HepG2 (cell line): ENCODE results near the gene COPS3. TPM values are rescaled to one million over a fixed set of nuclear protein-coding genes. Genes with fewer than 3 reads are reported as not detected.

ENCODE experiments used
- ATAC-seq: fragments of 200-7000 bp; cut with Tn5 transposase; 3 replicates; pipeline ENCODE4 v1.9.1; 2020; ENCODE audit warnings: mild to moderate bottlenecking, moderate library complexity
- BruUV-seq: library from RNA; stranded (reverse); fragments of 400-500 nt; replicated peaks from 2 replicates; lab custom pipeline; 2021; lab: Mats Ljungman, UMichigan
- CTCF ChIA-PET: fragments of 300-600 bp; formaldehyde crosslinking; extraction: SDS; loops from one replicate; lab custom pipeline; 2021; ENCODE audit warnings: low total read pairs, inconsistent platforms, low intra/inter-chr PET ratio; lab: Yijun Ruan, JAX
- POLR2A ChIA-PET: fragments of 350-600 bp; sonication (Branson Sonifier 250); formaldehyde crosslinking; loops from one replicate; lab custom pipeline; 2020; ENCODE audit warnings: antibody characterized with exemption, inconsistent platforms; lab: Yijun Ruan, JAX
- DNase-seq: peaks from one replicate; pipeline ENCODE4 v3.0.0-alpha.2; 2015; ENCODE audit warnings: low spot score
- FAIRE-seq: peaks from 3 replicates; lab custom pipeline; 2011; peaks lifted over from hg19 to GRCh38; lab: Jason Lieb, UNC
- H2AFZ ChIP-seq: one replicate; pipeline ENCODE4 v1.6.1; 2011; ENCODE audit warnings: low read length, inconsistent platforms
- H3K27ac ChIP-seq: fragments of 300-600 bp; 3 replicates; pipeline ENCODE4 v1.8.0; 2011; ENCODE audit warnings: mixed run types, mild to moderate bottlenecking, mixed read lengths, low read length, inconsistent platforms; ENCODE audit not compliant: insufficient read depth; ENCODE audit errors: extremely low read length
- H3K27me3 ChIP-seq, 2 experiments: fragments of 200-600 bp in 1 of 2; 2 replicates in 1 of 2; 3 replicates in 1 of 2; pipeline versions ENCODE4 v1.6.0 to v1.8.0; 2011; ENCODE audit warnings: low read length in 2 of 2, mild to moderate bottlenecking in 2 of 2, moderate library complexity in 2 of 2, inconsistent platforms in 1 of 2; ENCODE audit not compliant: insufficient read depth in 2 of 2, control insufficient read depth in 1 of 2
- H3K36me3 ChIP-seq, 2 experiments: fragments of 200-600 bp in 1 of 2; replicated peaks in 1 of 2; 2 replicates in 1 of 2; 3 replicates in 1 of 2; pipeline versions ENCODE4 v1.5.1 to v1.8.0; 2011; ENCODE audit warnings: low read length in 2 of 2, inconsistent platforms in 1 of 2; ENCODE audit not compliant: insufficient read depth in 2 of 2, control insufficient read depth in 1 of 2
- H3K4me1 ChIP-seq: 2 replicates; pipeline ENCODE4 v1.5.1; 2012; ENCODE audit warnings: low read length, inconsistent platforms; ENCODE audit not compliant: insufficient read depth
- H3K4me2 ChIP-seq: 2 replicates; pipeline ENCODE4 v1.6.0; 2011; ENCODE audit warnings: low read depth, low read length, inconsistent platforms
- H3K4me3 ChIP-seq, 3 experiments: fragments of 200-600 bp in 1 of 3; sonication (generic), shearing (Covaris generic) in 1 of 3; replicated peaks in 1 of 3; 2 replicates each; pipeline ENCODE4 v1.5.1; 2011 to 2016; ENCODE audit warnings: low read length in 3 of 3, inconsistent platforms in 2 of 3, low read depth in 2 of 3, mild to moderate bottlenecking in 2 of 3, control low read depth in 1 of 3, mixed read lengths in 1 of 3; ENCODE audit not compliant: insufficient read depth in 1 of 3
- H3K79me2 ChIP-seq: one replicate; pipeline ENCODE4 v1.6.1; 2011; ENCODE audit warnings: low read length, inconsistent platforms; ENCODE audit not compliant: insufficient read depth
- H3K9ac ChIP-seq: 2 replicates; pipeline ENCODE4 v1.6.0; 2011; ENCODE audit warnings: mild to moderate bottlenecking, low read depth, low read length, inconsistent platforms; ENCODE audit not compliant: insufficient read depth
- H3K9me3 ChIP-seq: 2 replicates; pipeline ENCODE4 v1.5.1; 2012; ENCODE audit warnings: mild to moderate bottlenecking, low read length
- H4K20me1 ChIP-seq: 2 replicates; pipeline ENCODE4 v1.6.0; 2011; ENCODE audit warnings: inconsistent platforms, mild to moderate bottlenecking, low read length, moderate library complexity; ENCODE audit not compliant: insufficient read depth
- HNF1A ChIP-seq, 2 experiments: sonication (generic) in 1 of 2; formaldehyde crosslinking in 1 of 2; IDR thresholded peaks; 2 replicates each; pipeline versions ENCODE4 v1.4.0 to v1.6.1; 2016 to 2020; ENCODE audit warnings: borderline replicate concordance in 1 of 2, low read depth in 1 of 2, mild to moderate bottlenecking in 1 of 2, missing genetic modification reagents in 1 of 2
- ISX ChIP-seq: sonication (generic); formaldehyde crosslinking; conservative IDR thresholded peaks from 2 replicates; pipeline ENCODE4 v1.5.0; 2020; ENCODE audit warnings: missing genetic modification reagents
- SNAI1 ChIP-seq: sonication (generic); formaldehyde crosslinking; IDR thresholded peaks from 2 replicates; pipeline ENCODE4 v1.5.0; 2020; ENCODE audit warnings: mild to moderate bottlenecking, missing genetic modification reagents, borderline replicate concordance
- TBP ChIP-seq: sonication (generic); formaldehyde crosslinking; IDR thresholded peaks from 2 replicates; pipeline ENCODE4 v1.5.0; 2020; ENCODE audit warnings: missing genetic modification reagents
- XRCC5 ChIP-seq: fragments of 200-400 bp; formaldehyde crosslinking; optimal IDR thresholded peaks from 2 replicates; pipeline ENCODE3; 2017; ENCODE audit warnings: mild to moderate bottlenecking, low read length
- ZBTB20 ChIP-seq: sonication (generic); formaldehyde crosslinking; IDR thresholded peaks from 2 replicates; pipeline ENCODE4 v1.8.1; 2023; ENCODE audit warnings: missing genetic modification reagents, low read depth, mild to moderate bottlenecking, borderline replicate concordance
- ZFX ChIP-seq: sonication (generic); formaldehyde crosslinking; IDR thresholded peaks from 2 replicates; pipeline ENCODE4 v1.4.0; 2020; ENCODE audit warnings: mild to moderate bottlenecking, low read depth, missing genetic modification reagents, moderate library complexity
- ZNF234 ChIP-seq: sonication (generic); formaldehyde crosslinking; conservative IDR thresholded peaks from 2 replicates; pipeline ENCODE4 v1.5.1; 2020; ENCODE audit warnings: mild to moderate bottlenecking, missing genetic modification reagents
- ZNF496 ChIP-seq: sonication (generic); formaldehyde crosslinking; IDR thresholded peaks from 2 replicates; pipeline ENCODE4 v1.8.1; 2023; ENCODE audit warnings: mild to moderate bottlenecking, moderate library complexity, missing genetic modification reagents; ENCODE audit not compliant: insufficient replicate concordance
- ZNF605 ChIP-seq: sonication (generic); formaldehyde crosslinking; IDR thresholded peaks from 2 replicates; pipeline ENCODE4 v1.8.0; 2022; ENCODE audit warnings: mild to moderate bottlenecking, missing genetic modification reagents
- ZNF687 ChIP-seq: sonication (generic); formaldehyde crosslinking; IDR thresholded peaks from 2 replicates; pipeline ENCODE4 v1.5.1; 2020; ENCODE audit warnings: mild to moderate bottlenecking, missing genetic modification reagents, moderate library complexity
- whole genome bisulfite sequencing: methylation state at CpG from one replicate; pipeline ENCODE4 v1.1.6; 2017; ENCODE audit warnings: low lambda C conversion rate; 5-methylcytosine and 5-hydroxymethylcytosine counted together
- in situ Hi-C: cut with HindIII; loops from 2 replicates; pipeline ENCODE4 v1.10.0; 2017; ENCODE audit warnings: low pct_unique_long_range_greater_than_20kb; ENCODE audit not compliant: extremely low pct_ligation_motif_present
- intact Hi-C: fragments of 100-400 bp; cut with micrococcal nuclease; formaldehyde crosslinking; loops from one replicate; pipeline ENCODE4 v1.10.0; 2022; ENCODE audit not compliant: unreplicated experiment
- polyA plus RNA-seq, 8 experiments: library from polyadenylated mRNA; depleted of rRNA in 3 of 8; stranded (reverse) in 7 of 8; unstranded in 1 of 8; fragments of >200 nt; fragmentation: Illumina TruSeq in 4 of 8; extraction: Trizol in 4 of 8; gene quantifications; 2 replicates each; pipeline versions ENCODE4 v1.2.1 to v1.2.3, GENCODE V29; 2011 to 2016; ENCODE audit warnings: low read depth in 4 of 8, missing spikeins in 1 of 8, mixed read lengths in 1 of 8; ENCODE audit not compliant: insufficient read depth in 1 of 8
- total RNA-seq, 5 experiments: library from RNA; depleted of rRNA; stranded (reverse); fragments of >200 nt; fragmentation: Illumina TruSeq; extraction: Trizol; gene quantifications; 2 replicates each; pipeline ENCODE4 v1.2.3, GENCODE V29; 2016; ENCODE audit warnings: low read depth in 1 of 5
- TF ChIP-seq, protein P1 (sequence below): sonication (generic); formaldehyde crosslinking; IDR thresholded peaks from 2 replicates; pipeline ENCODE4 v1.8.0; 2023; ENCODE audit warnings: mild to moderate bottlenecking, missing genetic modification reagents

The COPS3 gene
- total and polyA plus RNA-seq, 2 of the 13 experiments (the other 11 are each of a cell fraction or from before 2014, with no cell fraction given) = 46.3 to 103 TPM

DNA sequence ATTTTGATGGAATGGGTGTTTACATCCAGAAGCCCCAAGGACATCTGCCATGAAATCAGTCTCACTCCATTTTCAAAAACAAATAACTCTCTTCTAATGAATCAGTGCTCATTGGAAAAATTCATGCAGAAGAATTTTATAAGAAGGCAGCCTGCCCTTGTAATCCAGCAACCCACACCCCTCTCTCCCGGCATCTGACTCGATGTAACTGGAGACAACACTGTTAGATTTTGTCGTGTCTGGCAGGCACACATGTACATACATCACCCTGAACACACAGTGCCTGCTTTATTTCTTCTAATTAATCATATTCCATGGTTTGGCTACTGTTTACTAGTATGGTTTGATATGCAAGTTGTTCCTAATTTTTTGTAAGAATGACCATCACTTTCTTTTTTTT, 63.1 kb downstream of the COPS3 start:
- H2AFZ ChIP-seq = no peak overlapping the region
- no peak overlapping the region for H3K4me2 ChIP-seq
- H3K9ac ChIP-seq = no peak overlapping the region
- in situ Hi-C loops = no loop called here
- WGBS = 89% methylated on average over 3 of the region's 3 CpGs
- ChIA-PET POLR2A (no interaction called here), CTCF (no interaction called here)
- intact Hi-C loops = no loop called here
- FAIRE-seq (no peak), DNase-seq (no peak), ATAC-seq (no peak)
- H3K36me3 ChIP-seq = peaks cover 48 to 87% of the 10 kb centered on the region in 2 experiments
- no peaks in the 10 kb centered on the region; a peak in 1 of 5 replicates for H3K27me3 ChIP-seq
- no peak for TF ChIP-seq TBP (CRISPR knock-in tag)
- TF ChIP-seq XRCC5 = no peak
- no peak for TF ChIP-seq ZNF234 (CRISPR knock-in tag)
- TF ChIP-seq HNF1A (IDR thresholded peaks at IDR 0.05; ENCODE audit: low read depth) = no peak
- TF ChIP-seq HNF1A (CRISPR knock-in tag; IDR thresholded peaks at IDR 0.05; ENCODE audit: borderline replicate concordance) = no peak
- TF ChIP-seq, protein P1, sequence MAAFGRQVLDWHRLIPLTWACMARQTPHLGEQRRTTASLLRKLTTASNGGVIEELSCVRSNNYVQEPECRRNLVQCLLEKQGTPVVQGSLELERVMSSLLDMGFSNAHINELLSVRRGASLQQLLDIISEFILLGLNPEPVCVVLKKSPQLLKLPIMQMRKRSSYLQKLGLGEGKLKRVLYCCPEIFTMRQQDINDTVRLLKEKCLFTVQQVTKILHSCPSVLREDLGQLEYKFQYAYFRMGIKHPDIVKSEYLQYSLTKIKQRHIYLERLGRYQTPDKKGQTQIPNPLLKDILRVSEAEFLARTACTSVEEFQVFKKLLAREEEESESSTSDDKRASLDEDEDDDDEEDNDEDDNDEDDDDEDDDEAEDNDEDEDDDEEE = no peak
- TF ChIP-seq ISX (CRISPR knock-in tag) = no peak
- TF ChIP-seq ZFX (CRISPR knock-in tag) = no peak
- no peak for TF ChIP-seq ZBTB20 (CRISPR knock-in tag)
- TF ChIP-seq SNAI1 (CRISPR knock-in tag) = no peak
- TF ChIP-seq ZNF687 = no peak
- TF ChIP-seq ZNF496 = no peak
- no peak for TF ChIP-seq ZNF605 (CRISPR knock-in tag)
- no peak overlapping the region for H3K4me3 ChIP-seq
- no peaks in the 10 kb centered on the region for H3K4me1 ChIP-seq
- no peaks in the 10 kb centered on the region for H4K20me1 ChIP-seq
- no TSS peak for BruUV-seq
- no peak overlapping the region for H3K27ac ChIP-seq
- H3K79me2 ChIP-seq = no peaks in the 10 kb centered on the region
- no peaks in the 10 kb centered on the region for H3K9me3 ChIP-seq
